SU-DHL-6 (cell line): ENCODE results near the gene OR2D2.

Experiments used
- EZH2phosphoT487 ChIP-seq: fragments of 200-600 bp; sonication (generic), shearing (Covaris generic); conservative IDR thresholded peaks from 2 replicates; pipeline ENCODE4 v1.6.1; 2018; ENCODE audit warnings: mild to moderate bottlenecking, antibody characterized with exemption, low read length, moderate library complexity, mixed read lengths
- TF ChIP-seq, protein P1 (sequence below): fragments of 200-600 bp; sonication (generic); IDR thresholded peaks from one replicate; pipeline ENCODE4 v1.5.1; 2017; ENCODE audit warnings: antibody characterized with exemption, mild to moderate bottlenecking, low read length, moderate library complexity; ENCODE audit not compliant: insufficient read depth, poor library complexity, severe bottlenecking

DNA sequence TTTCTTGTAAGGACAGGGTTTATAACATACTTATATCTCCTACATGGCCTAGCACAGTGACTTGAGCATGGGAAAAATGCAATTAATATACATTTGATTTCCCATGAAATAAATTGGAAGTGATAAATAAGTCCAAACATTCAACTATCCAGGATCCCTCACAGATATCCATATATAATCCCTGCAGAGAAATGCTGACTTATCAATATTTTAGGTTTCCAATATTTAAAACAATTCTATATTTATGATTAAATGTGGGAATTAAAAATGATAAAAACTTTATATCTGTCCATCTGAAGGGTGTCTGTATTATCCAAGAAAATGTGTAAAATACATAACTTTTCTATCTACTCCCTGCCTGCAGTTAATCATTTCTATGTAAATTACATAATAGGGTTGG, 9.5 kb downstream of the OR2D2 start:
- TF ChIP-seq, protein P1, sequence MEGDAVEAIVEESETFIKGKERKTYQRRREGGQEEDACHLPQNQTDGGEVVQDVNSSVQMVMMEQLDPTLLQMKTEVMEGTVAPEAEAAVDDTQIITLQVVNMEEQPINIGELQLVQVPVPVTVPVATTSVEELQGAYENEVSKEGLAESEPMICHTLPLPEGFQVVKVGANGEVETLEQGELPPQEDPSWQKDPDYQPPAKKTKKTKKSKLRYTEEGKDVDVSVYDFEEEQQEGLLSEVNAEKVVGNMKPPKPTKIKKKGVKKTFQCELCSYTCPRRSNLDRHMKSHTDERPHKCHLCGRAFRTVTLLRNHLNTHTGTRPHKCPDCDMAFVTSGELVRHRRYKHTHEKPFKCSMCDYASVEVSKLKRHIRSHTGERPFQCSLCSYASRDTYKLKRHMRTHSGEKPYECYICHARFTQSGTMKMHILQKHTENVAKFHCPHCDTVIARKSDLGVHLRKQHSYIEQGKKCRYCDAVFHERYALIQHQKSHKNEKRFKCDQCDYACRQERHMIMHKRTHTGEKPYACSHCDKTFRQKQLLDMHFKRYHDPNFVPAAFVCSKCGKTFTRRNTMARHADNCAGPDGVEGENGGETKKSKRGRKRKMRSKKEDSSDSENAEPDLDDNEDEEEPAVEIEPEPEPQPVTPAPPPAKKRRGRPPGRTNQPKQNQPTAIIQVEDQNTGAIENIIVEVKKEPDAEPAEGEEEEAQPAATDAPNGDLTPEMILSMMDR, result no peak
- no peak for TF ChIP-seq EZH2phosphoT487
